Activated naive CD4-positive, alpha-beta T cell treated with anti-CD3 and anti-CD28 coated beads for 36 hours (primary cell): ENCODE results near the gene HCN2. TPM values are rescaled to one million over a fixed set of nuclear protein-coding genes. Genes with fewer than 3 reads are reported as not detected.
"Not testable (repeated sequence)": the region's sequence is repeated elsewhere in the genome, so short reads cannot be mapped to it uniquely, and the experiment has no call there.

Source experiments
- CTCF ChIA-PET: fragments of 350-600 bp; sonication (Branson Sonifier 250); formaldehyde crosslinking; loops from one replicate; lab custom pipeline; 2021; ENCODE audit warnings: antibody characterized with exemption; lab: Charles Lee
- DNase-seq: peaks from one replicate; pipeline ENCODE4 v3.0.0-alpha.2; 2020
- H3K27ac Mint-ChIP-seq: one replicate; pipeline ENCODE4 v1.8.0; 2021; ENCODE audit warnings: mild to moderate bottlenecking, mixed read lengths
- H3K27me3 Mint-ChIP-seq: one replicate; pipeline ENCODE4 v1.8.0; 2021; ENCODE audit warnings: low read depth, mixed read lengths
- H3K36me3 Mint-ChIP-seq: one replicate; pipeline ENCODE4 v1.8.0; 2021; ENCODE audit warnings: low read depth, mixed read lengths
- H3K4me1 Mint-ChIP-seq: one replicate; pipeline ENCODE4 v1.8.0; 2021; ENCODE audit warnings: low read depth, mixed read lengths
- H3K4me3 Mint-ChIP-seq: one replicate; pipeline ENCODE4 v1.8.0; 2021; ENCODE audit warnings: mild to moderate bottlenecking, moderate library complexity, mixed read lengths
- H3K9me3 Mint-ChIP-seq: one replicate; pipeline ENCODE4 v1.8.0; 2021; ENCODE audit warnings: mixed read lengths
- intact Hi-C: fragments of 100-400 bp; cut with micrococcal nuclease; formaldehyde crosslinking; loops from one replicate; pipeline ENCODE4 v1.15.1; 2023
- total RNA-seq, 2 experiments: library from RNA; stranded (reverse); gene quantifications; one replicate each; pipeline ENCODE4 v1.2.3, GENCODE V29; 2021

Gene HCN2
- total RNA-seq, 2 experiments from 2014 or later, result 0.41 to 0.49 TPM

- no peak overlapping the region for H3K27ac Mint-ChIP-seq
- CTCF ChIA-PET, result no interaction called here
- H3K4me3 Mint-ChIP-seq, result no peak overlapping the region
- no peaks in the 10 kb centered on the region for H3K27me3 Mint-ChIP-seq
- no peak for DNase-seq
- H3K4me1 Mint-ChIP-seq, result peaks cover 28% of the 10 kb centered on the region
- H3K36me3 Mint-ChIP-seq, result peaks cover 17% of the 10 kb centered on the region
- intact Hi-C loops, result loop anchor here (5.0 kb wide), 1 partner anchor 648 kb away; no protein-coding TSS in a partner anchor
- H3K9me3 Mint-ChIP-seq, result no peaks in the 10 kb centered on the region
These were observed 24.3 kb downstream of the HCN2 start for GRCh38 chr19:613732-614567.

DNA sequence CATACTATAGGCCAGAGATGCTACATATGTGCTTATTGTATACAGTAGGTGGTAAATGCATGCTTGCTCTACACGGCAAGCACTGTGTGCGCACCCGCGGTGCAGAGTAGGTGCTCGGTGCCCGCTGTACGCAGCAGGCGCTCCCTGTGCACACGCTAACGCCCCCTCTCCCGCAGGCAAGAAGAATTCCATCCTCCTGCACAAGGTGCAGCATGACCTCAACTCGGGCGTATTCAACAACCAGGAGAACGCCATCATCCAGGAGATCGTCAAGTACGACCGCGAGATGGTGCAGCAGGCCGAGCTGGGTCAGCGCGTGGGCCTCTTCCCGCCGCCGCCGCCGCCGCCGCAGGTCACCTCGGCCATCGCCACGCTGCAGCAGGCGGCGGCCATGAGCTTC is 25.9 kb downstream of the HCN2 start:
- no peaks in the 10 kb centered on the region for H3K9me3 Mint-ChIP-seq
- H3K27ac Mint-ChIP-seq, result no peak overlapping the region
- H3K36me3 Mint-ChIP-seq, result peaks cover 17% of the 10 kb centered on the region
- CTCF ChIA-PET, result no interaction called here
- intact Hi-C loops, result no loop called here
- peaks cover 24% of the 10 kb centered on the region for H3K4me1 Mint-ChIP-seq
- DNase-seq, result no peak
- no peak overlapping the region for H3K4me3 Mint-ChIP-seq
- no peaks in the 10 kb centered on the region for H3K27me3 Mint-ChIP-seq

GRCh38 chr19:616062-616700 is 26.5 kb downstream of the HCN2 start:
- DNase-seq, result no peak
- no peaks in the 10 kb centered on the region for H3K27me3 Mint-ChIP-seq
- H3K9me3 Mint-ChIP-seq, result no peaks in the 10 kb centered on the region
- intact Hi-C loops, result no loop called here
- no peak overlapping the region for H3K27ac Mint-ChIP-seq
- no peak overlapping the region for H3K4me3 Mint-ChIP-seq
- CTCF ChIA-PET, result no interaction called here
- H3K36me3 Mint-ChIP-seq, result peaks cover 17% of the 10 kb centered on the region
- peaks cover 18% of the 10 kb centered on the region for H3K4me1 Mint-ChIP-seq

DNA sequence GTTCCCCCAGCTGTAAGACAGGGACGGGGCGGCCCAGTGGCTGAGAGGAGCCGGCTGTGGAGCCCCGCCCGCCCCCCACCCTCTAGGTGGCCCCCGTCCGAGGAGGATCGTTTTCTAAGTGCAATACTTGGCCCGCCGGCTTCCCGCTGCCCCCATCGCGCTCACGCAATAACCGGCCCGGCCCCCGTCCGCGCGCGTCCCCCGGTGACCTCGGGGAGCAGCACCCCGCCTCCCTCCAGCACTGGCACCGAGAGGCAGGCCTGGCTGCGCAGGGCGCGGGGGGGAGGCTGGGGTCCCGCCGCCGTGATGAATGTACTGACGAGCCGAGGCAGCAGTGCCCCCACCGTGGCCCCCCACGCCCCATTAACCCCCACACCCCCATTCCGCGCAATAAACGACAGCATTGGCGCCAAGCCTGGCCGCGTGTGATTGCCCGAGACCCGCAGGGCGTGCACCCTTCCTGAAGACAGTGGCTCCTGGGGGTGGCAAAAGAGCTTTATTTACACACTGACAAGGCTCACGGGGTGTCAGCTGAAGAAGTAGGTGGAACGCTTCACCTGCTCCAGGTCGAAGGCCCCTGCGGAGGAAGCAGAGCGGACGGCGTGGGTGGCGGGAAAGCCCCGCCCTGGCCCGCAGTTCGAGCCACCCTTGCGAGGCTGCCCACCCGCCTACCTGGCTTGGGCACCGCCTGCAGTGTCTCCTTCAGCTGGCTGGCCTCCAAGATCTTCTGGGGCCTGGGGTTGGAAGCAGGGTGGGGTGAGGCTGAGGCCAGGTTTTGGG is 27.3 kb downstream of the HCN2 start:
- peaks cover 10% of the 10 kb centered on the region for H3K4me1 Mint-ChIP-seq
- no peaks in the 10 kb centered on the region for H3K9me3 Mint-ChIP-seq
- no peak overlapping the region for H3K27ac Mint-ChIP-seq
- peaks cover 17% of the 10 kb centered on the region for H3K36me3 Mint-ChIP-seq
- DNase-seq, result no peak
- no peak overlapping the region for H3K4me3 Mint-ChIP-seq
- no peaks in the 10 kb centered on the region for H3K27me3 Mint-ChIP-seq
- intact Hi-C loops, result no loop called here
- CTCF ChIA-PET, result no interaction called here

GRCh38 chr19:617551-618246 is 28.0 kb downstream of the HCN2 start:
- CTCF ChIA-PET, result no interaction called here
- no peak for DNase-seq
- no peak overlapping the region for H3K27ac Mint-ChIP-seq
- no peaks in the 10 kb centered on the region for H3K27me3 Mint-ChIP-seq
- H3K4me3 Mint-ChIP-seq, result no peak overlapping the region
- H3K9me3 Mint-ChIP-seq, result no peaks in the 10 kb centered on the region
- intact Hi-C loops, result no loop called here
- peaks cover 7% of the 10 kb centered on the region for H3K4me1 Mint-ChIP-seq
- peaks cover 16% of the 10 kb centered on the region for H3K36me3 Mint-ChIP-seq

- Mint-ChIP-seq H3K36me3 (peaks cover 16% of the 10 kb centered on the region), H3K27me3 (no peaks in the 10 kb centered on the region), H3K4me1 (peaks cover 2% of the 10 kb centered on the region), H3K9me3 (no peaks in the 10 kb centered on the region), H3K27ac (no peak overlapping the region), H3K4me3 (no peak overlapping the region)
- intact Hi-C loops, result no loop called here
- CTCF ChIA-PET, result no interaction called here
- no peak for DNase-seq
These were observed 28.6 kb downstream of the HCN2 start for GRCh38 chr19:618247-618619.

DNA sequence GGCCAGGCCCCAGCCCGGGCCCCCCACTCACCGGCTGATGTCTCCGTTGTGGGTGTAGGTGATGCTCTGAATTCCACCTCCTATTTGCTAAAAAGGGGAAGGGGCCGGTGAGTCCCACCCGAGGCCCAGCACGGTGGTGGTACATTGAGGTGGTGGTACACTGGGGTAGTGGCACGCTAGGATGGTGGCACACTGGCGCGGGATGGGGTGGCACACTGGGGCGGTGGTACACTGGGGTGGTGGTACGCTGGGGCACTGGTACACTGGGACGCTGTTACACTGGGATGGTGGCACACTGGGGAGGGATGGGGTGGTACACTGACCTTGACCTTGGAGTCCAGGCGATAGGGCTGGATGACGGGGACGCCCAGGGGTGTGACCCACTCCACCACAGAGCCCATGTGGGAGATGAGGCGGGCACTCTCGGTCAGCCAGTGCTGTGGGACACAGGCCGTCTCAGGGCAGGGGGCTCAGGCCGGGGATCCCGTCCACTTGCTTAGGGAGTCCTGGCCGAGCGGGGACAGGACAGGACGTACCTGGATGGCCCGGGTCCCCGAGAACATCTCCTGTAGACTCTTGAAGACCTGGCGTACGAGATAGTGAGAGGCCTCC is 29.1 kb downstream of the HCN2 start:
- no peak for DNase-seq
- no peak overlapping the region for H3K27ac Mint-ChIP-seq

GRCh38 chr19:619286-620002 is 29.8 kb downstream of the HCN2 start:
- Mint-ChIP-seq H3K4me3 (no peak overlapping the region), H3K27me3 (no peaks in the 10 kb centered on the region), H3K36me3 (peaks cover 15% of the 10 kb centered on the region), H3K4me1 (peaks cover 2% of the 10 kb centered on the region), H3K9me3 (no peaks in the 10 kb centered on the region), H3K27ac (no peak overlapping the region)
- no peak for DNase-seq
- intact Hi-C loops, result no loop called here
- CTCF ChIA-PET, result no interaction called here

More for the DNA sequence above, 29.1 kb downstream of the HCN2 start:
- H3K4me1 Mint-ChIP-seq, result peaks cover 2% of the 10 kb centered on the region
- intact Hi-C loops, result no loop called here
- no peak overlapping the region for H3K4me3 Mint-ChIP-seq
- no peaks in the 10 kb centered on the region for H3K27me3 Mint-ChIP-seq
- no peaks in the 10 kb centered on the region for H3K9me3 Mint-ChIP-seq
- H3K36me3 Mint-ChIP-seq, result peaks cover 16% of the 10 kb centered on the region
- CTCF ChIA-PET, result no interaction called here

DNA sequence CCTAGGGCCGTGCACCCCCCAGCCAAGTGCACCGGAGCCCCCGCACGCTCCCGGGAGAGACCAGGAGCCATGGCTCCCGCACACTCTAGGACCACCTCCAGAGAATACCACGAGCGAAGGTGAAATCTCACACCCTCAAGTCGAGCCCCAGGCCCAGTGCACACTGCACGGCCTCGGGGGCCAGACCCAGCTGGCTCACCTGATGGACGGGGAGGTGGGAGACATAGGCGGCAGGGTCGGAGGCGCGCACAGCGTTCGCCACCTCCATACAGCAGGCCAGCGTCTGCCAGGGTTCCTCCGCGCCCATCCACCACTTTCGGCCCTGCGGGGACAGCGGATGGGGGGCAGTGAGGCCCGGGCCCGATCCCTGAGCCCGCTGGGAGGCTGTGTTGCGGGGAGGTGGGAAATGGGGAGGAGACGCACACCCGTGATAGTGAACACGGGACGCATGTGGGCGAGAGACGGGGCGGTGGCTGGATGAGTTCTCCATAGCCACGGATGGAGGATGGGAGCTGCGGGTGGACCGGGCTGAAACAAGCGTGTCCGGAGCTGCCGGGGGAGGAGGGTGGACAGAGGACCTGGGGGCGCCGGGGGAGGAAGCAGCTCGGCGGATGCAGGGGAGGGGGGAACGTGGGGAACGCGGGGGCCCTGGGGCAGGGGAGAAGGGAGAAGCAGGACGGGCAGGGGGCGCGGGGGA is 30.6 kb downstream of the HCN2 start:
- CTCF ChIA-PET, result no interaction called here
- H3K9me3 Mint-ChIP-seq, result no peaks in the 10 kb centered on the region

GRCh38 chr19:621191-621590 is 31.5 kb downstream of the HCN2 start:
- H3K27ac Mint-ChIP-seq, intact Hi-C loops, DNase-seq, H3K4me3 Mint-ChIP-seq, H3K4me1 Mint-ChIP-seq, CTCF ChIA-PET, H3K9me3 Mint-ChIP-seq, H3K27me3 Mint-ChIP-seq: not testable (repeated sequence)
- peaks cover 12% of the 10 kb centered on the region for H3K36me3 Mint-ChIP-seq

More for the DNA sequence above, 30.6 kb downstream of the HCN2 start:
- Mint-ChIP-seq H3K36me3 (peaks cover 11% of the 10 kb centered on the region), H3K4me1 (peaks cover 2% of the 10 kb centered on the region), H3K4me3 (no peak overlapping the region), H3K27ac (no peak overlapping the region), H3K27me3 (no peaks in the 10 kb centered on the region)
- DNase-seq, result no peak
- intact Hi-C loops, result no loop called here

GRCh38 chr19:621819-622218 is 32.1 kb downstream of the HCN2 start:
- DNase-seq, result no peak
- intact Hi-C loops, result no loop called here
- H3K36me3 Mint-ChIP-seq, result peaks cover 12% of the 10 kb centered on the region
- no peaks in the 10 kb centered on the region for H3K27me3 Mint-ChIP-seq
- H3K27ac Mint-ChIP-seq, result no peak overlapping the region
- H3K4me1 Mint-ChIP-seq, result no peaks in the 10 kb centered on the region
- CTCF ChIA-PET, result no interaction called here
- H3K4me3 Mint-ChIP-seq, result no peak overlapping the region
- no peaks in the 10 kb centered on the region for H3K9me3 Mint-ChIP-seq
